Measurements from ENCODE around the gene ZNF597.

The ZNF597 gene

GRCh38 chr16:3443108-3444031, at the start of gene ZNF597, which contains the start of gene NAA60:
TSS of gene ZNF597 (minus strand) at chr16:3443504. CDS start at chr16:3443153, 351 bp downstream.
TSS of gene NAA60 (plus strand) at chr16:3443680. CDS start at chr16:3476228, 32,548 bp downstream.
- H3K4me1 ChIP-seq (ENCODE audit: control insufficient read depth, insufficient read depth, low read length) = no peaks in the 10 kb centered on the region
- no peaks in the 10 kb centered on the region for H3K27me3 ChIP-seq (ENCODE audit: control insufficient read depth, insufficient read depth, low read length)
- H3K27ac ChIP-seq (ENCODE audit: low read depth, low read length) = peak within 1 kb of the TSS; percentile 63
- H3K36me3 ChIP-seq (ENCODE audit: control insufficient read depth, insufficient read depth, low read length) = no peaks in the 10 kb centered on the region
- peak within 1 kb of the TSS; percentile 70 for H3K4me3 ChIP-seq (ENCODE audit: low read length)
- H3K9ac ChIP-seq (ENCODE audit: low read length) = peak within 1 kb of the TSS; percentile 39

DNA sequence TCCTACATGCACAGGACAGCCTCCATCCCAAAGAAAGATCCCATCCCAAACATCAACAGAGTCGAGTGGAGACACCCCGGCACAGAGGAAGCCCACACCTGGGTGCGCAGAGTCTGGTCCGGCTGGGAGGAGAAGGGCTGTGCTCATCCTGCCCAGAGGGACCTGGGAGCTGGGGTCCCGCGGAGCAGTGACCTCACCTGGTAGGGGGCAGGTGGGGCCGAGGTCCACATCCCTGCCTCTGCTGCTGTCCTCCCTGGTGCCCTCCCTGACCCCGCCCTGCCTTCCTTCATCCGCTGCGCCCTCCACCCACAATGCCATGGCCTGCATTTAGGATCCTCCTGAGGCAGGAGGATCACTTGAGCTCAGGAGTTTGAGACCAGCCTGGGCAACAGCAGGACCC, 49.1 kb upstream of the ZNF597 start:
- Histone ChIP-seq H3K27me3 (ENCODE audit: control insufficient read depth, insufficient read depth, low read length) (no peaks in the 10 kb centered on the region), H3K27ac (ENCODE audit: low read depth, low read length) (no peak overlapping the region), H3K4me3 (ENCODE audit: low read length) (no peak overlapping the region), H3K9ac (ENCODE audit: low read length) (no peak overlapping the region), H3K4me1 (ENCODE audit: control insufficient read depth, insufficient read depth, low read length) (no peaks in the 10 kb centered on the region), H3K36me3 (ENCODE audit: control insufficient read depth, insufficient read depth, low read length) (peaks cover 3% of the 10 kb centered on the region)

DNA sequence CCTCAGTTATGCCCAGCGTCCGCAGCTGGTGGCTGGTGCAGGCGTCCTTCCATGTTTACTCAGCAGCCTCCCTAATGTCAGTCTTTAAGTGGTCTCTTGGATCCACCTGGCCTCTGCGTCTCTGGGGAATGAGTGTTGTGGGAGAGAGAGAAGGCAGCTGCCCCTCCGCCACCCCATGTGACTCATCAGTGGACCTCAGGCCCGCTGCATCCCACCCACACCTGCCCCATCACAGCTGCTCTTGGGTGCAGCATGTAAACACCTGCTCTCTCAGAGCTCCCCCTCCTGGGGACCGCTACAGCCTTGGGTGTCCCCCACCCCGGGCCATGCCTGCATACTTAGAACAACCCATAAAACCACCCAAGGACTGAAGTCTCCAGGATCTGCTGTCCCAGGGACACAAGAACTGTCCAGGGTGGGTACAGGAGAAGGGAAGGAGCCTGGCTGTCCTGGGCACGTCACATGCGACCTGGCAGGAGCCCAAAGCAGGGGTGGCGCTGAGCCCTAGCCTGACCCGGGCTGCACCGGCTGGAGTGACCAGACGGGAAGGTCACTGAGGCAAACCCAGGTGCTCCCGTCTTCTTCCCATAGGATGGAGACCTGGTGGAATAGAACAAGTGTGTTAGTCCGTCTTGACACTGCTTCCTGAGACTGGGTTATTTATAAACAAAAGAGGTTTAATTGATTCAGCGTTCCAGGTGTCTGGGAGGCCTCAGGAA, 47.8 kb upstream of the ZNF597 start:
- Histone ChIP-seq H3K4me3 (ENCODE audit: low read length) (no peak overlapping the region), H3K36me3 (ENCODE audit: control insufficient read depth, insufficient read depth, low read length) (peaks cover 6% of the 10 kb centered on the region), H3K27me3 (ENCODE audit: control insufficient read depth, insufficient read depth, low read length) (no peaks in the 10 kb centered on the region), H3K4me1 (ENCODE audit: control insufficient read depth, insufficient read depth, low read length) (no peaks in the 10 kb centered on the region), H3K9ac (ENCODE audit: low read length) (no peak overlapping the region), H3K27ac (ENCODE audit: low read depth, low read length) (no peak overlapping the region)

DNA sequence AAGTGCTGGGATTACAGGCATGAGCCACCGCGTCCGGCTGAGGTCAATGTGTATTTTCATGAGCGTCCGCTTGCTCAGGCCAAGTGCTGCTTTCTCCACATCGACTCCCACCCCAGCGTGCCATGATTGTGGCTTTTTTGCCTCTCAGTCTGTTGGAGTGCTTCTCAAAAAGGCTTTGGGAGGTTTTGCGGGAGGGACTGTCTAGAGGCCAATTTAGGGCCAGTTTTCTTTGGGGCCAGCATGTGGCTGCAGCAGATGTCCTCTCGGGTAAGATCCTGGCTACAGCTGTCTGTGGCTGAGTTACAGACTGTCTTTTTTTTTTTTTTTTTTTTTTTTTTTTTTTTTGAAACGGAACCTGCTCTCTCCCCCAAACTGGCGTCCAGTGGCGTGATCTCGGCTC, 45.5 kb upstream of the ZNF597 start:
- no peak overlapping the region for H3K4me3 ChIP-seq (ENCODE audit: low read length)
- H3K4me1 ChIP-seq (ENCODE audit: control insufficient read depth, insufficient read depth, low read length) = no peaks in the 10 kb centered on the region
- peaks cover 24% of the 10 kb centered on the region for H3K36me3 ChIP-seq (ENCODE audit: control insufficient read depth, insufficient read depth, low read length)
- H3K9ac ChIP-seq (ENCODE audit: low read length) = no peak overlapping the region
- H3K27me3 ChIP-seq (ENCODE audit: control insufficient read depth, insufficient read depth, low read length) = no peaks in the 10 kb centered on the region
- no peak overlapping the region for H3K27ac ChIP-seq (ENCODE audit: low read depth, low read length)

DNA sequence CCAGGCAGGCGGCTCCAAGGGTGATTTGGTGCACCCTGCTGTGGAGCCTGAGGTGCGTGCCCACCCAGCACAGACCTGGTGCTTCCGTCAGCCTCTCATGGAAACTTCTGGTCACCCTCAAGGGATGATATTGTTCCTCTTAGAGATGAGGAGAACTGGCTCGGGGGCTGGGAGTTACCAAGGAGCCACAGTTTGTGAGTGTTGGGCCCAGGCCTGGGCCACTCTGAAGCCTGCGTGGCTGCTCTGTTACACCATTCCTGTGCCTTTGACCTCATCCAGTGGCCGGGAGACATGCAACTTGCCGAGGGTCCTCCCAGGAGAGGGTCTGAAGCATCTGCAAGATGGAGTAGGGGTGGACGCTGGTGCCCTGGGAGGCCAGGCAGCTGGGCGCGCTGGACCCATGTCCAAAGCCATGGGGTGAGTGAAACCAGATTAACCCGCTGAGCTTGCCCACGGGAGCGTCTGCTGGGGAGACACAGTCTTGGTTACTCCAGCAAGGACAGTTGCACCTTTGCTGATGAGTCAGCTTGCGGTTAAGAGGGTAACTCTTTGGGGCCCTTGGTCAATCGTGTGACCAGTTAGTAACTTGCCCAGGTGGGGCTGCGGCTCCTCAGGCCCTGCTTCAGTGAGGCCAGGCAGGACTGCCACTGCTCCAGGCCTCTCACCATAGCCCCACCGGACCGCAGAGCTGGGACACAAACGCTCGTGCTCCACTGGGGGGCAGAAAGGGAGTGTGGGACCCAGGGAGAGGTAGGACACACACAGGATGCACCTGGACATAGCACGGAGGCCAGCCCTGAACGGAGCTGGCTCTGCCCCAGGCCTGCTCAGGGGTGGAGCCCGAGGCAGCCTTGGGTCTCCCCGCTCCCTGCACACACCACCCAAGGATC, 44.5 kb upstream of the ZNF597 start:
- Histone ChIP-seq H3K27ac (ENCODE audit: low read depth, low read length) (no peak overlapping the region), H3K4me3 (ENCODE audit: low read length) (no peak overlapping the region), H3K27me3 (ENCODE audit: control insufficient read depth, insufficient read depth, low read length) (no peaks in the 10 kb centered on the region), H3K36me3 (ENCODE audit: control insufficient read depth, insufficient read depth, low read length) (peaks cover 30% of the 10 kb centered on the region), H3K4me1 (ENCODE audit: control insufficient read depth, insufficient read depth, low read length) (no peaks in the 10 kb centered on the region), H3K9ac (ENCODE audit: low read length) (no peak overlapping the region)

GRCh38 chr16:3486506-3487215, 43.4 kb upstream of the ZNF597 start:
- Histone ChIP-seq H3K36me3 (ENCODE audit: control insufficient read depth, insufficient read depth, low read length) (peaks cover 36% of the 10 kb centered on the region), H3K27me3 (ENCODE audit: control insufficient read depth, insufficient read depth, low read length) (no peaks in the 10 kb centered on the region), H3K4me3 (ENCODE audit: low read length) (no peak overlapping the region), H3K27ac (ENCODE audit: low read depth, low read length) (no peak overlapping the region), H3K9ac (ENCODE audit: low read length) (no peak overlapping the region), H3K4me1 (ENCODE audit: control insufficient read depth, insufficient read depth, low read length) (no peaks in the 10 kb centered on the region)

GRCh38 chr16:3485821-3486505, 42.7 kb upstream of the ZNF597 start:
- Histone ChIP-seq H3K36me3 (ENCODE audit: control insufficient read depth, insufficient read depth, low read length) (peaks cover 39% of the 10 kb centered on the region), H3K4me3 (ENCODE audit: low read length) (no peak overlapping the region), H3K9ac (ENCODE audit: low read length) (no peak overlapping the region), H3K27me3 (ENCODE audit: control insufficient read depth, insufficient read depth, low read length) (no peaks in the 10 kb centered on the region), H3K4me1 (ENCODE audit: control insufficient read depth, insufficient read depth, low read length) (no peaks in the 10 kb centered on the region), H3K27ac (ENCODE audit: low read depth, low read length) (no peak overlapping the region)

- Histone ChIP-seq H3K4me1 (ENCODE audit: control insufficient read depth, insufficient read depth, low read length) (no peaks in the 10 kb centered on the region), H3K9ac (ENCODE audit: low read length) (no peak overlapping the region), H3K27me3 (ENCODE audit: control insufficient read depth, insufficient read depth, low read length) (no peaks in the 10 kb centered on the region), H3K36me3 (ENCODE audit: control insufficient read depth, insufficient read depth, low read length) (peaks cover 39% of the 10 kb centered on the region), H3K27ac (ENCODE audit: low read depth, low read length) (no peak overlapping the region), H3K4me3 (ENCODE audit: low read length) (no peak overlapping the region)
Observed at GRCh38 chr16:3485097-3485745, 41.9 kb upstream of the ZNF597 start.

GRCh38 chr16:3484318-3485096, 41.2 kb upstream of the ZNF597 start:
- Histone ChIP-seq H3K27me3 (ENCODE audit: control insufficient read depth, insufficient read depth, low read length) (no peaks in the 10 kb centered on the region), H3K36me3 (ENCODE audit: control insufficient read depth, insufficient read depth, low read length) (peaks cover 42% of the 10 kb centered on the region)

DNA sequence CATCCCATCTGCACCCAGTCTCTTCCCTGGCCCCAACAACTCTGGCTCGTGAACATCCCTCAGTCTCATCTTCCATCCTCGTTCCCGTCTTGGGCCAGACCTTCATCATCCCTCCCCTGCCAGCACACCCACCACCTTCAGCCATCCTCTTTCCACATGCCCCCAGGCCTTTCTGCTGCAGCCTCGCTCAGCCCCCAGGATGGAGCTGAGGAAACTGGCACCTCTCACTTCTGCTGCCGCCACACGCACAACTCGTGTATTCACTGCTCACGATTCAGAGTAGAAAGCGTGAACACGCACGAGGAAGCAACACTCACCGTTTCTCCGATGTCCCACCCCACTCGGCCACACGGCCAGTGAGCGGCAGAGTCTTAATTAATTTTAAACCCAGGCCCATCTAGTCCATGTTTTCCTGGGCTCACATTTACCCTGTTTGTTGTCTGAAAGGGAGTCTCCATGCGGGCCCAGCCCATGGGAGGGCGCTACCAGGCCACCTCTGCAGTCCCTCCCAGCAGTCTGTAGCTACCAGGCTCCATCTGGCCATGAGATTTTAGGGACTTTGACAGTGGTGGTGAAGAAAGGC, 39.4 kb upstream of the ZNF597 start:
- H3K27ac ChIP-seq (ENCODE audit: low read depth, low read length) = no peak overlapping the region
- H3K36me3 ChIP-seq (ENCODE audit: control insufficient read depth, insufficient read depth, low read length) = peaks cover 42% of the 10 kb centered on the region

More at GRCh38 chr16:3484318-3485096, 41.2 kb upstream of the ZNF597 start:
- Histone ChIP-seq H3K4me1 (ENCODE audit: control insufficient read depth, insufficient read depth, low read length) (no peaks in the 10 kb centered on the region), H3K9ac (ENCODE audit: low read length) (no peak overlapping the region), H3K4me3 (ENCODE audit: low read length) (no peak overlapping the region), H3K27ac (ENCODE audit: low read depth, low read length) (no peak overlapping the region)

More for the DNA sequence above, 39.4 kb upstream of the ZNF597 start:
- Histone ChIP-seq H3K9ac (ENCODE audit: low read length) (no peak overlapping the region), H3K27me3 (ENCODE audit: control insufficient read depth, insufficient read depth, low read length) (no peaks in the 10 kb centered on the region), H3K4me1 (ENCODE audit: control insufficient read depth, insufficient read depth, low read length) (no peaks in the 10 kb centered on the region), H3K4me3 (ENCODE audit: low read length) (no peak overlapping the region)
